ENCODE results near the gene MSH3. TPM values are rescaled to one million over a fixed set of nuclear protein-coding genes. Genes with fewer than 3 reads are reported as not detected.

The MSH3 gene
- total and polyA plus RNA-seq, 2 of the 8 experiments (the other 6 are each of a cell fraction or from before 2014, with no cell fraction given): 3.6 to 22.6 TPM

DNA sequence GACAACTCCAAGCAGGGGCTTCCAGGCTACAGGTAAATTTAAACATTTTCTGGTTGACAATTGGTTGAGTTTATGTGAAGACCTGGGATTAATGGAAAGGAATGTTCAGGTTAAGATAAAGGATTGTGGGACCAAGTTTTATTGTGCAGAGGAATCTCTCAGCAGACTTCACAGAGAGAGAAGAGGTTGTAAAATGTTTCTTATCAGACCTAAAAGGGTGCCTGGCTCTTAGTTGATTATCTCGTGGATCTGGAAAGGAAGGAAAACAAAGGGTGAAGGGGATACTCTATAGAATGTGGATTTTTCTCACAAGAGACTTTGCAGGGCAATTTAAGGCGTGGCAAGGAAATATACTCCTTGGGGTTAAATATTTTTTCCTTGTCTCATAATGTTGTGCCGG, 209.3 kb downstream of the MSH3 start:
- no peak for FAIRE-seq
- Histone ChIP-seq H3K9ac (replicated peaks in 1 of 4; ENCODE audit: extremely low read depth in 1 of 4, low read depth in 3 of 4, low read length in 3 of 4) (no peak overlapping the region), H3K18ac (ENCODE audit: extremely low read depth, low read length) (no peak overlapping the region), H2BK120ac (replicated peaks; ENCODE audit: low read depth, low read length) (no peak overlapping the region), H3K4ac (replicated peaks; ENCODE audit: insufficient read length, low read depth, low read length) (no peak overlapping the region), H3K79me2 (ENCODE audit: control insufficient read depth in 1 of 2, insufficient read depth in 2 of 2, low read length in 2 of 2) (no peaks in the 10 kb centered on the region), H4K91ac (replicated peaks; ENCODE audit: insufficient read length, low read length) (no peak overlapping the region), H3K23ac (ENCODE audit: insufficient read length) (no peak overlapping the region), H3K14ac (ENCODE audit: insufficient read length) (no peak overlapping the region), H2BK20ac (ENCODE audit: low read length) (no peak overlapping the region), H2AFZ (ENCODE audit: low read length) (no peak overlapping the region), H2BK5ac (ENCODE audit: low read depth, low read length) (no peak overlapping the region), H3K36me3 (ENCODE audit: control insufficient read depth in 2 of 4, insufficient read depth in 4 of 4, low read length in 3 of 4) (no peaks in the 10 kb centered on the region; a peak in 1 of 8 replicates), H2BK15ac (ENCODE audit: low read length) (no peak overlapping the region), H3K9me3 (ENCODE audit: insufficient read depth in 2 of 2, low read depth in 1 of 2, low read length in 1 of 2) (no peaks in the 10 kb centered on the region), H4K8ac (ENCODE audit: extremely low read depth, insufficient read depth, low read length) (no peak overlapping the region), H3K56ac (replicated peaks; ENCODE audit: insufficient read length, low read depth, low read length) (no peak overlapping the region), H3K4me1 (replicated peaks in 1 of 4; ENCODE audit: control insufficient read depth in 3 of 4, insufficient read depth in 4 of 4, low read length in 3 of 4) (peaks cover 0 to 3% (median 0%) of the 10 kb centered on the region in 4 experiments; a peak in 2 of 7 replicates), H3K27ac (ENCODE audit: low read depth, low read length) (no peak overlapping the region), H4K20me1 (replicated peaks in 1 of 2; ENCODE audit: control insufficient read depth in 1 of 2, insufficient read depth in 2 of 2, low read length in 2 of 2) (peaks cover 0 to 2% of the 10 kb centered on the region in 2 experiments), H3K4me3 (ENCODE audit: extremely low read depth in 1 of 4, insufficient read depth in 2 of 4, low read depth in 3 of 4, low read length in 4 of 4) (no peak overlapping the region), H3K4me2 (ENCODE audit: insufficient read depth in 1 of 2, low read depth in 2 of 2, low read length in 2 of 2) (no peak overlapping the region), H2AK5ac (ENCODE audit: low read depth, low read length) (no peak overlapping the region), H3K79me1 (ENCODE audit: low read depth, low read length) (no peaks in the 10 kb centered on the region), H2BK12ac (ENCODE audit: low read depth, low read length) (no peak overlapping the region), H3K27me3 (replicated peaks in 1 of 4; ENCODE audit: control insufficient read depth in 3 of 4, extremely low read depth in 1 of 4, insufficient read depth in 3 of 4, low read length in 3 of 4) (no peaks in the 10 kb centered on the region), H4K5ac (ENCODE audit: insufficient read length, low read depth, low read length) (no peak overlapping the region), H3K23me2 (ENCODE audit: low read depth, low read length) (no peaks in the 10 kb centered on the region)
- ChIA-PET CTCF (ENCODE audit: partially characterized antibody) (no interaction called here), POLR2A (ENCODE audit: partially characterized antibody) (no interaction called here)
- WGBS, 2 experiments (ENCODE audit: extremely low coverage in 1 of 2, insufficient coverage in 1 of 2, insufficient read length in 1 of 2, insufficient replicate concordance in 2 of 2, low coverage in 1 of 2, low lambda C conversion rate in 2 of 2, missing lambda C conversion rate in 1 of 2): 85% methylated on average over 3 of the region's 3 CpGs; no CpG with 5 or more reads in 1 of the 2 experiments
- TF ChIP-seq KDM1A (IDR thresholded peaks at IDR 0.05; ENCODE audit: borderline replicate concordance, low read length) (no peak), HDAC6 (IDR thresholded peaks at IDR 0.05; ENCODE audit: low read depth, low read length) (no peak), YY1 (IDR thresholded peaks at IDR 0.05; ENCODE audit: low read depth, low read length) (no peak), SIN3A (conservative IDR thresholded peaks at IDR 0.05 in 1 of 2, IDR thresholded peaks at IDR 0.05 in 1 of 2; ENCODE audit: low read depth in 1 of 2, low read length in 2 of 2) (no peak), TCF12 (IDR thresholded peaks at IDR 0.05; ENCODE audit: low read depth, low read length) (no peak), CTBP2 (IDR thresholded peaks at IDR 0.05; ENCODE audit: borderline replicate concordance, insufficient read depth, insufficient read length, low read length) (no peak), ASH2L (IDR thresholded peaks at IDR 0.05; ENCODE audit: low read length) (no peak), CHD2 (IDR thresholded peaks at IDR 0.05; ENCODE audit: low read length) (no peak)
- TF ChIP-seq, protein P1, sequence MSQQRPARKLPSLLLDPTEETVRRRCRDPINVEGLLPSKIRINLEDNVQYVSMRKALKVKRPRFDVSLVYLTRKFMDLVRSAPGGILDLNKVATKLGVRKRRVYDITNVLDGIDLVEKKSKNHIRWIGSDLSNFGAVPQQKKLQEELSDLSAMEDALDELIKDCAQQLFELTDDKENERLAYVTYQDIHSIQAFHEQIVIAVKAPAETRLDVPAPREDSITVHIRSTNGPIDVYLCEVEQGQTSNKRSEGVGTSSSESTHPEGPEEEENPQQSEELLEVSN (IDR thresholded peaks at IDR 0.05): no peak
- TF ChIP-seq, protein P2, sequence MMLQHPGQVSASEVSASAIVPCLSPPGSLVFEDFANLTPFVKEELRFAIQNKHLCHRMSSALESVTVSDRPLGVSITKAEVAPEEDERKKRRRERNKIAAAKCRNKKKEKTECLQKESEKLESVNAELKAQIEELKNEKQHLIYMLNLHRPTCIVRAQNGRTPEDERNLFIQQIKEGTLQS (IDR thresholded peaks at IDR 0.05; ENCODE audit: insufficient read depth, low read depth, low read length): no peak
- DNase-seq (ENCODE audit: low read depth in 1 of 2, low spot score in 2 of 2): no peak

Data from H1 (cell line).